ENCODE measurements around the gene ACTN4.

The ACTN4 gene

DNA sequence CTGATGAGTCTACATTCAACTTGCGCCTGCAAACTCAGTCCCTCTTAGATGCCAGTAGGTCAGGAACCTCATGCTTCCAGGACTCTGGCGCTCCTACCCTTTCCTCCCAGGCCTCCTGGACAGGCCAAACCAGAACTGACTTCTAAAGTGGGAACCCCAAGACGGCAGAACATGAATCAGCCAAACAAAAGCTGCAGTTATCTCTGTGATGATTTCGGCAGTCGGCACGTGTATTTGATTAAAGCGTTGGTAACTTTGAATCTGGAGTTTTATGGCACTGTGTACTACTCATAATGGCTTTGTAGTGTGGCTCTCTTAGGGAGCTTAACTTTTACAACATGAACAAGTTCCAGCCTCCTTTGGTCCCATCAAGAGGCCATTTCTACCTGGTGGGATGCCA lies 13.7 kb downstream of the ACTN4 start:
- DNase-seq (ENCODE audit: low read depth) = no peak

DNA sequence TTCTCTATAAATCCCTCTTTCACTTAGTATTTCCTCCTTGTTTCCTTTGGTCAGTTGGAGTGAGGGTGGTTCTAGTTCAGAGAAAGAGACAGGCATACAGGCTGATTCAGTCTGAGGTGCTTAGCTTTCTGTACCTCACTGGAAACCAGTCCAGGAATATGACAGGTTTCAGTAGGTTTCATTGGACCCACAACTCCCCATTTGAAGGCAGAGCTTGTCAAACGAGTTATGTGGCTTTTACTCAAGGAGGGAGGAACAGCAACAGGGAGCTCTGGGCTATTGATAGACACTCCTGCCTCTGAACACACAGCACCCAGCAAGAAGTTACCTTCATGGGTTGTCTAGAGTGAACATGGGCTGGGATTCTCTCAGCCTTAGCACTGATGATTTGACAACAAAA lies 14.5 kb downstream of the ACTN4 start:
- no peak for DNase-seq (ENCODE audit: low read depth)

DNA sequence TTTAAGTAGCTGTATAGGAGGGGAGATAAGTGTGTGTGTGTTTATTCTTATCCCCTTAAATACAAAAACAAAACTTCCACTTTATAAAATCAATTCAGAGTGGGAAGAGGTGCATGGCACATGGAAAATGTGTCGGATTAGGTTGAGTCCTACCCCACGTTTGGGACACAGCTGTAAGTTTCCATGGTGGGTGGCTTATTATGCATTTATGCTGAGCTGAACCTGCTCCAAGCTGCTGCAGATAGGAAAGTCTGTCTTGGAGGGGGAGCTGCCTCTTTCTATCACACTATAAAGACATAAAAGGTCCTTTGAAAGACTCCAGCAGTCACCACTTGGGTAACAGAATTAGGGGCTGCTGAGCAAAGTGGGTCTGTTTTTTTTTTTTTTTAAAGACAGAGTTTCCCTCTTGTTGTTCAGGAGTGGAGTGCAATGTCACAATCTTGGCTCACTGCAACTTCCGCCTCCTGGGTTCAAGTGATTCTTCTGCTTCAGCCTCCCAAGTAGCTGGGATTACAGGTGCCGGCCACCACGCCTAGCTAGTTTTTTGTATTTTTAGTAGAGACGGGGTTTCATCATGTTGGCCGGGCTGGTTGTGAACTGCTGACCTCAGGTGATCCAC lies 15.2 kb downstream of the ACTN4 start:
- no peak for DNase-seq (ENCODE audit: low read depth)

- no peak for DNase-seq (ENCODE audit: low read depth)
Measured at GRCh38 chr19:38663156-38663651, 15.8 kb downstream of the ACTN4 start.

DNA sequence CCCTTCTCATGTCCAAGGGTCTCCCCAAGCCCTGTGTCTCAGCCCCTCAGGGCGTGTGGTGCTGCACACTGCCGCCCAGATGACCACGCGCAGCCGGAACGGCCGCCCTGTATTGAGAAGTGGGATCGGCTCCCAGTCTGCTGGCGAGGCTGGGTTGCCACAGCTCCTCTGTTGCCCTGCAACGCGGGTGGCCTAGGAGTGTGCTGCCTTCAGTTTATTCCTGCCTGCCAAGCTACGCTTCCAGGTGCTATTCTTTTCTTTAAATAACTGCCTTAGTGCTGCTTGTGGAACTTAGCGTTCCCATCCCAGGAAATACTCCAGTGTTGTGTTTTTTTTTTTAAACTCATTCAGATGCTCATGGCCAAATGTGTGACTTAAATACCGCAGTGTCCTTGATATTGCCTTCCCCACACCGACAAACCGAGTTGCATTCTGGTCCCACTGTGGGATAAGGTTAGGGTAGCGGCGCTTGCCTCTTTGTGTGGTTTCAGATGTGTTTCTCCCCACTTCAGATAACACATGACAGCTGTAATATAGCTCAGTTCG lies 16.6 kb downstream of the ACTN4 start:
- DNase-seq (ENCODE audit: low read depth) = no peak

GRCh38 chr19:38664503-38665211 lies 17.2 kb downstream of the ACTN4 start:
- DNase-seq (ENCODE audit: low read depth) = no peak

GRCh38 chr19:38665219-38665931 lies 17.9 kb downstream of the ACTN4 start:
- no peak for DNase-seq (ENCODE audit: low read depth)

- DNase-seq (ENCODE audit: low read depth) = no peak
Measured at GRCh38 chr19:38665950-38666662, 18.7 kb downstream of the ACTN4 start.

GRCh38 chr19:38666663-38667511 lies 19.4 kb downstream of the ACTN4 start:
- no peak for DNase-seq (ENCODE audit: low read depth)

- DNase-seq (ENCODE audit: low read depth) = no peak
Measured at GRCh38 chr19:38667661-38668171, 20.3 kb downstream of the ACTN4 start.

DNA sequence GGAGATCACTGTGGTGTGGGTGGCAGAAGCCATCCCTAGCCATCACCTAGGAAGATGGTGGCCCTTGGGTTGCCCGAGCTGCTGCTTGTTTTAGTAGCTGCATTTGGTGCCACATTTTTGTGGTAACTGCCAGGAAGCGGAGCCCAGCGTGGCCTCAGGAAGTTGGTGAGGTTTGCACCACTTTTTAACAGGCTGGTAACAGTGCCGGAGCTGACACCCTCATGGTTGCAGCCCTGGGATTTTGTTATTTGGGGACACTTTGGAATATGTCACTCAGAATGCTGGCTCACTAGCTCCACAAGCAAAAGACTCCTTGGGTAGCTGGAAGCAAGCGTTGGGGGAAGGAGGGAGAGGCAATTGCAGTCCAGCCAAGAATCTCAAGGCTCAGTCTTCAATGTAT lies 22.1 kb downstream of the ACTN4 start:
- no peak for DNase-seq (ENCODE audit: low read depth)

GRCh38 chr19:38670921-38671398 lies 23.5 kb downstream of the ACTN4 start:
- no peak for DNase-seq (ENCODE audit: low read depth)

GRCh38 chr19:38671654-38672053 lies 24.2 kb downstream of the ACTN4 start:
- no peak for DNase-seq (ENCODE audit: low read depth)

- no peak for DNase-seq (ENCODE audit: low read depth)
Measured at GRCh38 chr19:38673030-38673429, 25.6 kb downstream of the ACTN4 start.

DNA sequence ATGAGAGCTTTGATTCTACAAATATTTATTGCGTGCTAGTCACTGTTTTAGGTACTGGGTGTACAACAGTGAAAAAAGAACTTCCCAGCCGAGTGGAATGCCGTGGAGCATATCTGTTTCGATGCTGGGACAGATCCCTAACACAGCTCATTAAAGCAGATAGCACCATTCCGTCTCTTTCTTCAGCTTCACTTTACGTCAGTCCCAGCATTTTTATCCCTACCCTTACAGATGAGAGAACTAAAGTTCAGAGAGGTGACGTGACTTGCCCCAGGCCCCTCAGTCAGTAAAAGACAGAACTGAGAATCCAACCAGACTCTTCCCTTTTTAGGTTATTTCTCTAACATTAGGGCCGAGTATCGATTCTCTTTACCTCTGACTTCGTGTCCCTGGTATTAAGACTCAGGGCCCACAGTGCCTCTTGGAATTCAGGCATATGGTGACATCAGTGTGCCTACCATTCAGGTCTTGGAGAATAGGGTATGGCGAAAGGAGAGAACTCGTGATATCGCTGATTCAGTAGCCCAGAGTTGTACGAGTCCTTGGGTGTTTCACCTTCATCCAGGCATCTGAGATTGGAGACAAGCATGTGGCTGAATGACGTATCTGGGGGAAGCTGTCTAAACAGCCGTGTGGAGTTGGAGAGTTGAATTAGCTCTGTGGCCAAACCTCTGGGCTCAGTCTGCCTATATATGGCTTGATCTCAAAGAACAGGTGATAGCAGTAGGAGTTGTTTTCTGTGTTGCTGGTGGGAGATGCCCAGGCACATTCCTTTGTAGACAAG lies 27.1 kb downstream of the ACTN4 start:
- no peak for DNase-seq (ENCODE audit: low read depth)

GRCh38 chr19:38675611-38676010 lies 28.2 kb downstream of the ACTN4 start:
- DNase-seq (ENCODE audit: low read depth) = no peak

- DNase-seq (ENCODE audit: low read depth) = no peak
Measured at GRCh38 chr19:38676023-38676877, 28.8 kb downstream of the ACTN4 start.

- no peak for DNase-seq (ENCODE audit: low read depth)
Measured at GRCh38 chr19:38676878-38677646, 29.6 kb downstream of the ACTN4 start.

Measured in stimulated activated CD8-positive, alpha-beta memory T cell treated with anti-CD3 and anti-CD28 coated beads, Interleukin-12 subunit alpha, Interleukin-12 subunit beta, amount 100 ng/mL, for 4 hours (primary cell).